Endothelial cell (in vitro differentiated cells): ENCODE results near the gene KRTAP10-3. TPM values are rescaled to one million over a fixed set of nuclear protein-coding genes. Genes with fewer than 3 reads are reported as not detected.

Source experiments
- total RNA-seq: library from RNA; stranded (reverse); fragmentation: NEBNext Ultra II Directional; extraction: Animal tissue kit (Norgen Biotek cat#: 25700); gene quantifications from one replicate; pipeline ENCODE4 v1.2.1, GENCODE V29; 2021; ENCODE audit not compliant: unreplicated experiment

The KRTAP10-3 gene
- total RNA-seq, 1 donor from 2014 or later = not detected

Other genes starting within 250 kb of the KRTAP10-3 start
- gene CFAP410, start 219.4 kb downstream of the KRTAP10-3 start, total RNA-seq = 12.2 TPM
- 0.15 TPM for gene TRPM2, start 205.2 kb downstream of the KRTAP10-3 start, total RNA-seq
- 9.1 TPM for gene LRRC3, start 103.3 kb downstream of the KRTAP10-3 start, total RNA-seq
- not detected for gene KRTAP10-1, start 18.6 kb downstream of the KRTAP10-3 start, total RNA-seq
- not detected for gene KRTAP10-2, start 7.3 kb downstream of the KRTAP10-3 start, total RNA-seq
- not detected for gene KRTAP10-4, start 14.9 kb upstream of the KRTAP10-3 start, total RNA-seq
- not detected for gene KRTAP10-5, start 21.8 kb upstream of the KRTAP10-3 start, total RNA-seq
- gene KRTAP10-6, start 33.7 kb upstream of the KRTAP10-3 start, total RNA-seq = not detected
- not detected for gene KRTAP10-7, start 41.8 kb upstream of the KRTAP10-3 start, total RNA-seq
- not detected for gene KRTAP10-8, start 53.3 kb upstream of the KRTAP10-3 start, total RNA-seq
- gene KRTAP10-9, start 68.3 kb upstream of the KRTAP10-3 start, total RNA-seq = not detected
- gene KRTAP10-10, start 78.6 kb upstream of the KRTAP10-3 start, total RNA-seq = not detected
- not detected for gene KRTAP10-11, start 87.6 kb upstream of the KRTAP10-3 start, total RNA-seq
- gene KRTAP12-4, start 95.9 kb upstream of the KRTAP10-3 start, total RNA-seq = not detected
- not detected for gene KRTAP12-3, start 99.1 kb upstream of the KRTAP10-3 start, total RNA-seq
- gene KRTAP12-2, start 108.1 kb upstream of the KRTAP10-3 start, total RNA-seq = not detected
- not detected for gene KRTAP12-1, start 123.4 kb upstream of the KRTAP10-3 start, total RNA-seq
- not detected for gene KRTAP10-12, start 138.4 kb upstream of the KRTAP10-3 start, total RNA-seq
- gene TSPEAR, start 152.8 kb upstream of the KRTAP10-3 start, total RNA-seq = not detected
- gene UBE2G2, start 243.0 kb upstream of the KRTAP10-3 start, total RNA-seq = 49.6 TPM